WERI-Rb-1 (cell line): Measurements from ENCODE around the gene MACROD1.

Experiments
- DNase-seq: peaks from one replicate; pipeline ENCODE4 v3.0.0-alpha.2; 2020
- H3K27ac ChIP-seq: fragments of 250-450 bp; sonication (Bioruptor Pico); 2 replicates; pipeline ENCODE4 v1.5.1; 2020; ENCODE audit warnings: mild to moderate bottlenecking, moderate library complexity
- H3K27me3 ChIP-seq: fragments of 250-450 bp; sonication (Bioruptor Pico); 2 replicates; pipeline ENCODE4 v1.5.1; 2021; ENCODE audit warnings: mild to moderate bottlenecking, low read depth, moderate library complexity; ENCODE audit not compliant: insufficient read depth, severe bottlenecking
- H3K36me3 ChIP-seq: fragments of 250-450 bp; sonication (Bioruptor Pico); 2 replicates; pipeline ENCODE4 v1.5.1; 2020; ENCODE audit warnings: mild to moderate bottlenecking, moderate library complexity
- H3K4me3 ChIP-seq: 2 replicates; pipeline ENCODE4 v1.5.1; 2011; ENCODE audit warnings: low read depth, mild to moderate bottlenecking, control low read depth, low read length
- H3K9me3 ChIP-seq: fragments of 250-450 bp; sonication (Bioruptor Pico); 2 replicates; pipeline ENCODE4 v1.5.1; 2021; ENCODE audit warnings: mild to moderate bottlenecking, moderate library complexity; ENCODE audit not compliant: severe bottlenecking
- TF ChIP-seq, protein P1 (sequence below): IDR thresholded peaks from 2 replicates; pipeline ENCODE4 v1.5.1; 2011; ENCODE audit warnings: low read depth, mild to moderate bottlenecking, control low read depth, inconsistent platforms, low read length

The MACROD1 gene, protein sequence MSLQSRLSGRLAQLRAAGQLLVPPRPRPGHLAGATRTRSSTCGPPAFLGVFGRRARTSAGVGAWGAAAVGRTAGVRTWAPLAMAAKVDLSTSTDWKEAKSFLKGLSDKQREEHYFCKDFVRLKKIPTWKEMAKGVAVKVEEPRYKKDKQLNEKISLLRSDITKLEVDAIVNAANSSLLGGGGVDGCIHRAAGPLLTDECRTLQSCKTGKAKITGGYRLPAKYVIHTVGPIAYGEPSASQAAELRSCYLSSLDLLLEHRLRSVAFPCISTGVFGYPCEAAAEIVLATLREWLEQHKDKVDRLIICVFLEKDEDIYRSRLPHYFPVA

DNA sequence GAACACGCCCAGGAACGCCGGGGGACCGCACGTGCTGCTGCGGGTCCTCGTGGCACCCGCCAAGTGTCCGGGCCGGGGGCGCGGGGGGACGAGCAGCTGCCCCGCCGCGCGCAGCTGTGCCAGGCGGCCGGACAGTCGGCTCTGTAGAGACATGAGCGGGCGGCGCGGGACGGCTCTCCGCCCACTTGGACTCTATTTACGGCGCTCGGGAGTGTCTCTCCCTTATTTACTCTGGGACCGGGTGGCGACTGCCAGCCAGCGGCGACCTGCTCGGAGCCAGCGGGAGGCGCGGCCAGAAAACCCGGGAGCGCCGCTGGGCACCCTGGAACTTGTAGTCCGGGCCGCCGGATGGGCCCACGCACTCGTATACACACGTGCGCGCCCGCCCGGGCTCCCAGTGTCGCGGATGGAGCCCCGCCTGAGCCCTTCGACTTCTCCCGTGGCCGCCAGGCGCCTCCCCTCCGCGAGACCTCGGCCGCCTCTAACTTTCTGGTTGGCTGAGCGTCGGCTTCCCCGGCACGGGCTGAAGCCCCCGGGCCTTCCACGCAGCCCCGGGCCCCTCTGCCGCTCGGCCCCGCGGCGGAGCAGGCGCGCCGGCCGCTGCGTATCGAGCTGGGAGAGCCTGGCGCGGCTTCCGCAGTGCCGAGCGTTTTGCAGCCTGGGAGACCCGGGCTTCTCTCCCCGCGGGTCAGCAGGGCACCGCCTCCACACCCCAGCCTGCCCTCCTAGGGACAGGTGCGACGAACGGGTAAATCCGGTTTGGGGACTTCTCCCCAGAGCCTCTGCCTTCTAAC lies at the start of gene MACROD1:
Gene MACROD1, minus strand, starts transcription at position 272 of the 794 bp plus-strand sequence. Its CDS starts 119 bp downstream, at position 153.
- Histone ChIP-seq H3K27me3 (no peaks in the 10 kb centered on the region), H3K36me3 (peaks cover 15% of the 10 kb centered on the region), H3K9me3 (no peaks in the 10 kb centered on the region), H3K27ac (peak within 1 kb of the TSS; percentile 79), H3K4me3 (peak within 1 kb of the TSS; percentile 69)
- peak; percentile 90 for DNase-seq
- TF ChIP-seq, protein P1, sequence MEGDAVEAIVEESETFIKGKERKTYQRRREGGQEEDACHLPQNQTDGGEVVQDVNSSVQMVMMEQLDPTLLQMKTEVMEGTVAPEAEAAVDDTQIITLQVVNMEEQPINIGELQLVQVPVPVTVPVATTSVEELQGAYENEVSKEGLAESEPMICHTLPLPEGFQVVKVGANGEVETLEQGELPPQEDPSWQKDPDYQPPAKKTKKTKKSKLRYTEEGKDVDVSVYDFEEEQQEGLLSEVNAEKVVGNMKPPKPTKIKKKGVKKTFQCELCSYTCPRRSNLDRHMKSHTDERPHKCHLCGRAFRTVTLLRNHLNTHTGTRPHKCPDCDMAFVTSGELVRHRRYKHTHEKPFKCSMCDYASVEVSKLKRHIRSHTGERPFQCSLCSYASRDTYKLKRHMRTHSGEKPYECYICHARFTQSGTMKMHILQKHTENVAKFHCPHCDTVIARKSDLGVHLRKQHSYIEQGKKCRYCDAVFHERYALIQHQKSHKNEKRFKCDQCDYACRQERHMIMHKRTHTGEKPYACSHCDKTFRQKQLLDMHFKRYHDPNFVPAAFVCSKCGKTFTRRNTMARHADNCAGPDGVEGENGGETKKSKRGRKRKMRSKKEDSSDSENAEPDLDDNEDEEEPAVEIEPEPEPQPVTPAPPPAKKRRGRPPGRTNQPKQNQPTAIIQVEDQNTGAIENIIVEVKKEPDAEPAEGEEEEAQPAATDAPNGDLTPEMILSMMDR = no peak

DNA sequence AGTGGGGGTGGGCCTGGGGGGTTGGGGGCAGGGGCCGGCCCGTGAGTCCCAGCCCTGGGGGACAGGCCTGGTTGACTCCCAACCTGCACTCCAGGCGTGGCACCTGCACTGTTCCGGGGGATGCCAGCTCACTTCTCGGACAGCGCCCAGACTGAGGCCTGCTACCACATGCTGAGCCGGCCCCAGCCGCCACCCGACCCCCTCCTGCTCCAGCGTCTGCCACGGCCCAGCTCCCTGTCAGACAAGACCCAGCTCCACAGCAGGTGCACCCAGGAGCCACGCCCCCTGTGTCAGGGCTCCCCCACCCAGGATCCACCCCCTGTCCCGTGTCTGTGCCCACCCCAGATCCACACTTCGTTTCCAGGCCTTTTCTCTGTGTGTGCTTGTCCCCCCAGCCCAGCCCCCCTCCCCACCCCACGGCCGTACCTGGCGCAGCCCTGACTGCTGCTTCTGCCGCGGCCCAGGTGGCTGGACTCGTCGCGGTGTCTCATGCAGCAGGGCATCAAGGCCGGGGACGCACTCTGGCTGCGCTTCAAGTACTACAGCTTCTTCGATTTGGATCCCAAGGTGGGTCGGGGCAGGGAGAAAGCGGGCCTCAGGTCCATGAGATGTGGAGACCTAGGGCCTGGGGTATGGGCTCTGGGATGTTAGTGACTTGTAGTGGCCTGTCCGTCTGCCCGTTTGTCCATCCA lies 45.4 kb upstream of the MACROD1 start:
- DNase-seq = no peak
- no peaks in the 10 kb centered on the region for H3K9me3 ChIP-seq
- peaks cover 15% of the 10 kb centered on the region for H3K36me3 ChIP-seq
- no peak overlapping the region for H3K4me3 ChIP-seq
- no peaks in the 10 kb centered on the region for H3K27me3 ChIP-seq
- TF ChIP-seq, protein P1 = no peak
- no peak overlapping the region for H3K27ac ChIP-seq

DNA sequence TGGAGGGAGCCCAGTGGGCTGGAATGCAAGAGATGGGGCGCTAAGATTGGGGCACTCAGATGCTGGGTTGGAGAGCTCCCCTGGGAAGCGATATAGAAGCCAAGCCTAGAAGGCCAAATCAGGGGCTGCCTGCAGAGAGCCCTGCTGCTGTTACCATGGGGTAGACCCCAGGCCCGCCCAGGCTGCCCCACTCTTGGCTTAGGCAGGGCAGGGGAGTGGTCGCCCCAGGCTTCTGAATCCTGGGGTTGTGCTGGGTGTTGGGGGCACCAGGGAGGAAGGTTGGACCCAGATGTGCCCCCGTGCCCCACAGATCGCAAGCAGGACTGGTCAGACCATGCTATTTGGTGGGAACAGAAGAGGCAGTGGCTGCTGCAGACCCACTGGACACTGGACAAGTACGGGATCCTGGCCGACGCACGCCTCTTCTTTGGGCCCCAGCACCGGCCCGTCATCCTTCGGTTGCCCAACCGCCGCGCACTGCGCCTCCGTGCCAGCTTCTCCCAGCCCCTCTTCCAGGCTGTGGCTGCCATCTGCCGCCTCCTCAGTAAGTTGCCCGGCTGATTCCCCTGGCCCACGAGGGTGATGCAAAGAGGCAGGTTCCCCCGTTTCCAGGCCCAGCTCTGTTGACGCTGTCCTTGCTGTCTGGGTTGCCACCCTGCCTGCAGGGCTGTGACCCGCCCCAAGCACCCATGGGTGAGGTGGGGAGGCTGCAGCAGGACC lies 44.5 kb upstream of the MACROD1 start:
- Histone ChIP-seq H3K27ac (no peak overlapping the region), H3K4me3 (no peak overlapping the region), H3K36me3 (peaks cover 24% of the 10 kb centered on the region), H3K27me3 (no peaks in the 10 kb centered on the region), H3K9me3 (no peaks in the 10 kb centered on the region)
- DNase-seq = no peak
- TF ChIP-seq, protein P1 = no peak

DNA sequence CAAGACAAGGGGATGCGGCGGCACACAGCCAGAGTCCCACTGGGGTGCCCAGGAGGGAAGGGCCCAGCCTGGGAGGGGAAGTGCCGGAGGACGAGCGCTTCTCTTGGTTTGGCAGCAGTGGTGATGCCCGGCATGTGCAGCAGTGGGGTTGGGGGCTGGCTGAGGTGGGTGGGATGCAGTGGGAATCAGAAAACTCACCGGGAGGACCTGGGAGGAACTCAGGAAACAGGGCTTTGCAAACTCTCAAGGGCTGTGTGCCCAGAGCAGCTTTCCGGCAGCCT lies 43.6 kb upstream of the MACROD1 start:
- H3K27ac ChIP-seq = no peak overlapping the region
- TF ChIP-seq, protein P1 = no peak
- peaks cover 33% of the 10 kb centered on the region for H3K36me3 ChIP-seq
- no peak for DNase-seq
- no peaks in the 10 kb centered on the region for H3K27me3 ChIP-seq
- no peaks in the 10 kb centered on the region for H3K9me3 ChIP-seq
- H3K4me3 ChIP-seq = no peak overlapping the region

DNA sequence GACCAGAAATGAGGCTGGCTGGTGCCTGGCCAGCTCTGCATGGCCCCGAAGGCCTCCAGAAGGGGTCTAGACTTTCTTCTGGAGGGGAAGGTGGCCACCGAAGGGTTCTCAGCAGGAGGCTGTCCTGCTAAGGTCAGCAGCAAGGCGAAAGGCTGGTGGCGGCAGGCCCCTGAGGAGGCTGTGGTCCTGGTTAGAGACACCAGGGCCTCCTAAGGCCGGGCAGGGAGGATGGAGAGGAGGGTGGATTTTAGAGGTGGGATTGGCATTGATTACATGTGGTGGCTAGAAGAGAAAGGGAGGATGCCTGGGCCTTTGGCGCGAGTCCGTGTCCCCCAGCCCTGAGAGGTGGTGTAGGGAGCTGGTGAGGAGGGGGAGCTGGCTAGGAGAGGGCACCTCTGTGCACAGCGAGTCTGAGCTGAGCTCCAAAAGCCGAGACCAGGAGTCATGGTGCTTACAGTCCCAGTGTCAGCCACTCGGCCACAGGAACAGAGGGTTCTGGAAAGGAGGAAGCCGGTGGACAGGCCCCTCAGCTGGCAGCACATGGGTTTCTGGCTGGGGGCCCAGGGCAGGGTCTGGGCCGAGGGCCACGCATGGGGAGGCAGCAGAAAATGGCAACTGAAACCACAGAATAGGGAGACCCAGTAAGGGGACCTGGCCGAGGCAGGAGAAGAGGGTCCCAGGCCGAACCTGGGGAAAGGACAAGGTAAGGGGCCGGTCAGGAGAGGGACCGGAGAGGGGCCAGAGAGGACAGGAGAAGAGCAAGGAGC lies 43.1 kb upstream of the MACROD1 start:
- peaks cover 39% of the 10 kb centered on the region for H3K36me3 ChIP-seq
- no peak overlapping the region for H3K27ac ChIP-seq
- H3K9me3 ChIP-seq = no peaks in the 10 kb centered on the region
- DNase-seq = no peak
- no peak overlapping the region for H3K4me3 ChIP-seq
- TF ChIP-seq, protein P1 = no peak
- H3K27me3 ChIP-seq = no peaks in the 10 kb centered on the region
